ENCODE data around the gene BANK1.

DNA sequence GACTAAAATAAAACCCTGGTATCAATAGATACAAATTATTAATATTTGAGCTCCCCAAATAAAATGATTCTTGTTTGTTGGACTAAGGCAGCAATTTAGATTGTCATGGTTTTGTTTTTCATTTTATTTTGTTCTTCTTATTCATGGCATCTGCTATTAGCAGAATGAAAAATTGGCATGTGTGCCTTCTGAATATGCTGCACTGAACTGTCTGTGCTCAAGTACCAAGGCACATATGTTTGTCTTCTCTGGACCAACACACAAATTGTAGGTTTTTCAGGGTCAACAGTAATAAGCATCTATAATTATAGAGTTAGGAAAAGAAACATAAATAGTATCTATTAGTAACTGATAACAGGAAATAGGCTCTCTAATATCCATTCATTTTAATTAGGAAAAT is 121.1 kb downstream of the BANK1 start:
- TF ChIP-seq POLR2A (IDR thresholded peaks at IDR 0.05): no peak
- TF ChIP-seq, protein P1, sequence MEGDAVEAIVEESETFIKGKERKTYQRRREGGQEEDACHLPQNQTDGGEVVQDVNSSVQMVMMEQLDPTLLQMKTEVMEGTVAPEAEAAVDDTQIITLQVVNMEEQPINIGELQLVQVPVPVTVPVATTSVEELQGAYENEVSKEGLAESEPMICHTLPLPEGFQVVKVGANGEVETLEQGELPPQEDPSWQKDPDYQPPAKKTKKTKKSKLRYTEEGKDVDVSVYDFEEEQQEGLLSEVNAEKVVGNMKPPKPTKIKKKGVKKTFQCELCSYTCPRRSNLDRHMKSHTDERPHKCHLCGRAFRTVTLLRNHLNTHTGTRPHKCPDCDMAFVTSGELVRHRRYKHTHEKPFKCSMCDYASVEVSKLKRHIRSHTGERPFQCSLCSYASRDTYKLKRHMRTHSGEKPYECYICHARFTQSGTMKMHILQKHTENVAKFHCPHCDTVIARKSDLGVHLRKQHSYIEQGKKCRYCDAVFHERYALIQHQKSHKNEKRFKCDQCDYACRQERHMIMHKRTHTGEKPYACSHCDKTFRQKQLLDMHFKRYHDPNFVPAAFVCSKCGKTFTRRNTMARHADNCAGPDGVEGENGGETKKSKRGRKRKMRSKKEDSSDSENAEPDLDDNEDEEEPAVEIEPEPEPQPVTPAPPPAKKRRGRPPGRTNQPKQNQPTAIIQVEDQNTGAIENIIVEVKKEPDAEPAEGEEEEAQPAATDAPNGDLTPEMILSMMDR (IDR thresholded peaks at IDR 0.05): no peak
- TF ChIP-seq POLR2AphosphoS5 (IDR thresholded peaks at IDR 0.05): no peak

Measured in breast epithelium (tissue), 3 donors.